CMK (cell line): Measurements from ENCODE around the gene SMNDC1.

ENCODE experiments used
- DNase-seq: peaks from one replicate; pipeline ENCODE4 v3.0.0-alpha.2; 2010; ENCODE audit warnings: low read depth

Gene SMNDC1

GRCh38 chr10:110327262-110327914 is 22.7 kb upstream of the SMNDC1 start:
- no peak for DNase-seq

GRCh38 chr10:110326351-110327032 is 21.8 kb upstream of the SMNDC1 start:
- no peak for DNase-seq

GRCh38 chr10:110324805-110325280 is 20.1 kb upstream of the SMNDC1 start:
- no peak for DNase-seq

- no peak for DNase-seq
Measured at GRCh38 chr10:110324201-110324804, 19.6 kb upstream of the SMNDC1 start.

- DNase-seq, result no peak
Measured at GRCh38 chr10:110323503-110323902, 18.8 kb upstream of the SMNDC1 start.

- DNase-seq, result no peak
Measured at GRCh38 chr10:110321869-110322620, 17.3 kb upstream of the SMNDC1 start.

- DNase-seq, result no peak
Measured at GRCh38 chr10:110317866-110318850, 13.4 kb upstream of the SMNDC1 start.

- no peak for DNase-seq
Measured at GRCh38 chr10:110313674-110314073, 9.0 kb upstream of the SMNDC1 start.

- DNase-seq, result no peak
Measured at GRCh38 chr10:110312206-110312605, 7.5 kb upstream of the SMNDC1 start.

GRCh38 chr10:110311357-110311949 is 6.7 kb upstream of the SMNDC1 start:
- no peak for DNase-seq

- DNase-seq, result no peak
Measured at GRCh38 chr10:110310741-110311140, 6.0 kb upstream of the SMNDC1 start.

- DNase-seq, result no peak
Measured at GRCh38 chr10:110307805-110308204, 3.1 kb upstream of the SMNDC1 start.

- no peak for DNase-seq
Measured at GRCh38 chr10:110306452-110306768, 1.7 kb upstream of the SMNDC1 start.

GRCh38 chr10:110305767-110306451 is 1.2 kb upstream of the SMNDC1 start:
- DNase-seq, result no peak

- no peak for DNase-seq
Measured at GRCh38 chr10:110304394-110304779, 333 bp downstream of the SMNDC1 start.

GRCh38 chr10:110303681-110304080 is 1.0 kb downstream of the SMNDC1 start:
- no peak for DNase-seq

- DNase-seq, result no peak
Measured at GRCh38 chr10:110300486-110300986, 4.2 kb downstream of the SMNDC1 start.

- no peak for DNase-seq
Measured at GRCh38 chr10:110296966-110297365, 7.8 kb downstream of the SMNDC1 start.

- no peak for DNase-seq
Measured at GRCh38 chr10:110286841-110287240, 17.9 kb downstream of the SMNDC1 start.

- no peak for DNase-seq
Measured at GRCh38 chr10:110285501-110285900, 19.2 kb downstream of the SMNDC1 start.
